ENCODE data around the gene PNMA8A. TPM values are rescaled to one million over a fixed set of nuclear protein-coding genes. Genes with fewer than 3 reads are reported as not detected.
A peak's percentile ranks its signal among the peaks of the same experiment; 100 is the strongest.

The PNMA8A gene
- total and polyA plus RNA-seq, 2 experiments from 2014 or later = 17.8 to 21.7 TPM

GRCh38 chr19:46478356-46478986 lies 7.1 kb upstream of the PNMA8A start:
- H3F3A ChIP-seq (replicated peaks; ENCODE audit: low read depth) = no peaks in the 10 kb centered on the region
- Mint-ChIP-seq H3K27ac (peak overlapping the region; percentile 65; the same call in 1 of the 2 replicates), H3K27me3 (ENCODE audit: insufficient read depth, low read depth, poor library complexity) (peaks cover 8% of the 10 kb centered on the region), H3K4me1 (peaks cover 21% of the 10 kb centered on the region), H3K9me3 (no peaks in the 10 kb centered on the region), H3K4me3 (no peak overlapping the region), H3K36me3 (ENCODE audit: low read depth) (no peaks in the 10 kb centered on the region)
- no peak overlapping the region for H2AFZ ChIP-seq
- H3K79me2 ChIP-seq (replicated peaks; ENCODE audit: insufficient read depth) = no peaks in the 10 kb centered on the region
- no peak overlapping the region for H3K27ac ChIP-seq (ENCODE audit: low read depth)
- ATAC-seq (peak; percentile 85), DNase-seq (ENCODE audit: low spot score) (peak; percentile 97)
- TF ChIP-seq STAT1 (IDR thresholded peaks at IDR 0.05; ENCODE audit: unreplicated experiment) = no peak
- no peak for TF ChIP-seq EZH2 (IDR thresholded peaks at IDR 0.05; ENCODE audit: low read depth, unreplicated experiment)
- TF ChIP-seq CTCF (conservative IDR thresholded peaks at IDR 0.05; ENCODE audit: low read depth in 2 of 2) = no peak
- no peak for TF ChIP-seq POLR2AphosphoS5 (IDR thresholded peaks at IDR 0.05; ENCODE audit: low read depth)
- TF ChIP-seq ETS1 (IDR thresholded peaks at IDR 0.05) = no peak
- TF ChIP-seq REST (IDR thresholded peaks at IDR 0.05; ENCODE audit: unreplicated experiment) = no peak
- no peak for TF ChIP-seq JUNB (IDR thresholded peaks at IDR 0.05; ENCODE audit: unreplicated experiment)
- no peak for TF ChIP-seq CREB1 (CRISPR knock-in tag; IDR thresholded peaks at IDR 0.05; ENCODE audit: low read depth)
- TF ChIP-seq ZNF331 (CRISPR knock-in tag; IDR thresholded peaks at IDR 0.05; ENCODE audit: low read depth) = no peak
- TF ChIP-seq ZNF462 (CRISPR knock-in tag; IDR thresholded peaks at IDR 0.05) = no peak
- TF ChIP-seq EZH2phosphoT487 (IDR thresholded peaks at IDR 0.05; ENCODE audit: unreplicated experiment) = no peak
- TF ChIP-seq ZNF114 (CRISPR knock-in tag; IDR thresholded peaks at IDR 0.05) = no peak
- TF ChIP-seq NANOG (IDR thresholded peaks at IDR 0.05; ENCODE audit: borderline replicate concordance) = no peak
- H4K20me1 ChIP-seq (replicated peaks; ENCODE audit: insufficient read depth) = no peaks in the 10 kb centered on the region
- H3K4me3 ChIP-seq = no peak overlapping the region
- no peaks in the 10 kb centered on the region for H3K36me3 ChIP-seq (ENCODE audit: insufficient read depth)
- peaks cover 14% of the 10 kb centered on the region for H3K4me1 ChIP-seq (ENCODE audit: insufficient read depth)
- no peak overlapping the region for H3K4me2 ChIP-seq
- no peaks in the 10 kb centered on the region for H3K9me2 ChIP-seq (ENCODE audit: insufficient read depth)
- H3K27me3 ChIP-seq (ENCODE audit: insufficient read depth) = no peaks in the 10 kb centered on the region
